Activated CD8-positive, alpha-beta memory T cell treated with anti-CD3 and anti-CD28 coated beads for 36 hours (primary cell): ENCODE data around the gene PAXX. TPM values are rescaled to one million over a fixed set of nuclear protein-coding genes. Genes with fewer than 3 reads are reported as not detected.

Experiments
- CTCF ChIA-PET: fragments of 350-600 bp; sonication (Branson Sonifier 250); formaldehyde crosslinking; loops from one replicate; lab custom pipeline; 2021; ENCODE audit warnings: antibody characterized with exemption; lab: Charles Lee
- POLR2A ChIA-PET: fragments of 350-600 bp; sonication (Branson Sonifier 250); formaldehyde crosslinking; loops from one replicate; lab custom pipeline; 2021; ENCODE audit warnings: antibody characterized with exemption; lab: Charles Lee
- total RNA-seq, 2 experiments: library from RNA; stranded (reverse); gene quantifications; one replicate each; pipeline ENCODE4 v1.2.3, GENCODE V29; 2021

Gene PAXX
- total RNA-seq, 2 experiments from 2014 or later: 66.9 to 74.6 TPM

DNA sequence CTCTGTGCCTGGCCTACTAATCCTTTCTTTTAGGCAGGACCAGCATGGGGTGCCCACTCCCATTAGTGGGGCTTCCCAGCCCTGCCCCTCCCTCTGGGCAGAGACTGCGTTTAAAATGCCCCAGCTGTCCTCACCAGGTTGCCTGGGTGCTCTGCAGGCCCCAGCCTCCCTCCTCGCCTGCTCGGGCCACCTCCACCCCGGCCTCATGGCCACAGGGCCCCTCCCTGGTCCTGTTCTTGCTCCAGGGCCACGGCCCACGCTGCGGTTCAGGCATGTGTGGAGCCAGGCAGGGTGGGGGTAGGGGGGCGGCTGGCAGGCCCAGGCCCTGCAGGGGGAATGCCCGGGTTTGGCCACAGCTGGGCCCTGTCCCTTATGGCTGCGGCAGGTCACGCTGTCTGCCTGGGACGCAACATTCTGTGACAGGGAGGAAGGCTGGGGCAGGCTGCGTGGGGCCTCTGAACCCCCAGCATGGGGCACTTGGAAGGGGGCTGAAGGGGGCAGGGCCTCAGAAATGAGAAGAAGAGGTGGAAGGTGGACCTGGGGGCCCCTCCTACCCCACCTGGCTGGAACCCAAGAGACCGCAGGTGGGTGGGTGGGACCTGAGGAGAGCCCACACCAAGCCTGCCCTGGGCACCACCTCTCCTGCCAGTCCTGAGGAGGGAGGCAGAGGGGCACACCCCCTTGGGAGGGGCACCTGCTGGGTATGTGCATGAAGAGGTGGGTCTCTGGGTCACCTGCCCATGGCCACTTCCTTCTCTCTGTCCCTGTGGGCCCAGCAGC is 40.5 kb upstream of the PAXX start, which contains the start of gene LCN12:
Gene LCN12, plus strand, starts transcription at position 733 of the 780 bp plus-strand sequence. CDS start 55 bp downstream, outside the sequence.
- ChIA-PET CTCF (interaction anchor here (0.6 to 0.9 kb wide), 2 partner anchors 79 to 364 kb away, joined by 3 to 4 read pairs; no protein-coding TSS in a partner anchor), POLR2A (no interaction called here)

DNA sequence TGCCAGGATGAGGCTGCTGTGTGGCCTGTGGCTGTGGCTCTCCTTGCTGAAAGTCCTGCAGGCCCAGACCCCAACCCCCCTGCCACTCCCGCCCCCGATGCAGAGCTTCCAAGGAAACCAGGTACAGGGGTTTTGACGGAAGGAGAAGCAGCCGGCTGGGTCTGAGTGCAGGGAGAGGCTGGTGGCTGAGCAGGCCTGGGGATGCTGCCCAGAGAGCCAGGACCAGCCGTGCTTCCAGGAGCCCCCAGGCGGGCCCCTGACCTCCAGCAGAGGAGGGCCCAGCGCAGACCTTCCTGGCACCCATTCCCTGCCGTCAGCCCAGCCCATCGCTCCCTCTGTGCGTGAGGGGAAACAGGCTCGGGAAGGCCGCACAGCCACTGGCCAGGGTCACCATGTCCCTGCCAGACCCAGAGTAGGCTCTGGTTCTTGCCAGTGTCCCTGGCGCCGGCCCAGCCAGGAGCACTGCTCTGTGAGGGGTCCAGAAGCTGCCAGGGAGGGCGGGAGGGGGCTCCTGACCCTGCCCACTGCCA is 39.8 kb upstream of the PAXX start:
- ChIA-PET CTCF (interaction anchor here (0.6 to 0.9 kb wide), 2 partner anchors 133 to 364 kb away, joined by 3 to 4 read pairs; no protein-coding TSS in a partner anchor), POLR2A (interaction anchor here (0.6 kb wide), 1 partner anchor 118 kb away, joined by 3 read pairs; the partner anchor contains the start of gene SAPCD2)

DNA sequence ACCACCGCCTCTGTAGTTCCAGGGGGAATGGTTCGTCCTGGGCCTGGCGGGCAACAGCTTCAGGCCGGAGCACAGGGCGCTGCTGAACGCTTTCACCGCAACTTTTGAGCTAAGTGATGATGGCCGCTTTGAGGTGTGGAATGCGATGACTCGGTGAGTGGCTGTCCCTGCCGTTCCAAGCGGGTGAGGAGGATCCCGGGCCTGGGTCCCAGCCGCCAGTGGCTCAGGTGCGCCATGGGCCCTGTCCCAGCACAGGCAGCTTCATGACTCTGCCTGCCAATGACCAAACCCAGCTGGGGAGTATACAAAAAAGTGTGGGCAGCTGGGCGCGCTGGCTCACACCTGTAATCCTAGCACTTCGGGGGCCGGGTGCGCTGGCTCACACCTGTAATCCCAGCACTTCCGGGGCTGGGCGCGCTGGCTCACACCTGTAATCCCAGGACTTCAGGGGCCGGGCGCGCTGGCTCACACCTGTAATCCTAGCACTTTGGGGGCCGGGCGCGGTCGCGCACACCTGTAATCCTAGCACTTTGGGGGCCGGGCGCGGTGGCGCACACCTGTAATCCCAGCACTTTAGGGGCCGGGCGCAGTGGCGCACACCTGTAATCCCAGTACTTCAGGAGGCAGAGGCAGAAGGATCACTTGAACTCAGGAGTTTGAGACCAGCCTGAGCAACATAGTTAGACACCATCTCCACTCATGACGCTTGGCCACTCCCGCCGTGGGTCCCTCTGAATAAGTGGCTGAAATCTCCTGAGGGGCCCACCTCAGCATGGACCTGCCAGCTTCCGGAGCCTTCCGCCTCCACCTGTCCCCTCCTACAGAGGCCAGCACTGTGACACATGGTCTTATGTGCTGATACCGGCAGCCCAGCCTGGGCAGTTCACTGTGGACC is 39.1 kb upstream of the PAXX start:
- POLR2A ChIA-PET: interaction anchor here (0.6 to 1.7 kb wide), 2 partner anchors 18 to 117 kb away, joined by 3 to 5 read pairs; partner anchors contain the start of gene SAPCD2
- CTCF ChIA-PET: interaction anchor here (0.9 kb wide), 1 partner anchor 132 kb away, joined by 4 read pairs; no protein-coding TSS in a partner anchor

DNA sequence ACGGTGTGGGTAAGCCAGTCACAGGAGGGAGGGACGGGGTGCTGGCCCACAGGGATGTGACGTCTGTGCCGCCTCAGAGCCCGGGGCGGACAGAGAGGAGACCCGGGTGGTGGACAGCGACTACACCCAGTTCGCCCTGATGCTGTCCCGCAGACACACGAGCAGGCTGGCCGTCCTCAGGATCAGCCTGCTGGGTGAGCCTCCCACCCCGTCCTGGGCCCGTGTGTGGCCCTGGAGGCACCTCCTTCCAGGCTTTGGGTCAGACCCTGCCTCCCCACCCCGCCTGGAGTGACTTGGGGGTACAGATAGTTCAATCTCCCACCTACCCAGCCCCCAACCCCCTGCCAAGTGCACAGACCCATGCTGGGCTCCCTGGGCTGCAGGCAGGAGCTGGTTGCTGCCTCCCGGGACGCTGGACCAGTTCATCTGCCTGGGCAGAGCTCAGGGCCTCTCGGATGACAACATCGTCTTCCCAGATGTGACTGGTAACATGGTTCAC is 38.4 kb upstream of the PAXX start:
- POLR2A ChIA-PET: interaction anchor here (1.7 kb wide), 1 partner anchor 17 kb away, joined by 5 read pairs; no protein-coding TSS in a partner anchor
- CTCF ChIA-PET: interaction anchor here (0.9 kb wide), 1 partner anchor 21 kb away, joined by 3 read pairs; no protein-coding TSS in a partner anchor

DNA sequence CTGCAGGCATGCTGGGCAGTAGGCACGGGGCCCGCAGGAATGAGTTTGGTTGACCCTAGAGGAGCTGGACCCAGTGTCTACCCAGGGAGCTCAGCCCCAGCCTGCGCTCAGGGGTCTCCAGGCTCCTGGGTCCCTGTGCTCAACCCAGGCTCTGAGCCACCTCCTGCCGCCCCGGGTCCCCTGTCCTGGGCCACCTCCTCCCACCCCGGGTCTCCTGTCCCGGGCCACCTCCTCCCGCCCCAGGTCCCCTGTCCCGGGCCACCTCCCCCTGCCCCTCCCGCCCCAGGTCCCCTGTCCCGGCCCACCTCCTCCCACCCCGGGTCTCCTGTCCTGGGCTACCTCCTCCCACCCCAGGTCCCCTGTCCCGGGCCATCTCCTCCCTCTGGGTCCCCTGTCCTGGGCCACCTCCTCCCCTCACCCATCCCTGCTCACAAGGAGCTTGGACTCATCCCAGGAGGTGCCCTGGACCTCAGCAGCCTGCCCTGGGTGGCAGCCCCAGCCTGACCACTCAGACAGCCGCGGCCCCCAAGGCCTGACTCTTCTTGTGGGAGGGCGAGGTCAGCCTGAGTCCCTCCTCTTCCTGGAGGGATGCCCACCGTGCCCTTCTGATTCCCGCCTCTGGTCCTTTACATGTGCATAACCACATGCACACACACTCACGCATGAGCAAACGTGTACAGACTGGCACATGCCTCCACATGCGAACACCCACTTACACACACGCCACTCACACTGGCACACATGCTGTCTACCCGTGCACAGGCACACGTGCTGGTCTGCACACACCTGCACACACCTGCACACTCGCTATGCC is 37.7 kb upstream of the PAXX start:
- ChIA-PET POLR2A (interaction anchor here (1.7 kb wide), 1 partner anchor 16 kb away, joined by 5 read pairs; no protein-coding TSS in a partner anchor), CTCF (interaction anchor here (0.9 to 1.2 kb wide), 3 partner anchors 21 to 81 kb away, joined by 3 to 4 read pairs (median 3); no protein-coding TSS in a partner anchor)

DNA sequence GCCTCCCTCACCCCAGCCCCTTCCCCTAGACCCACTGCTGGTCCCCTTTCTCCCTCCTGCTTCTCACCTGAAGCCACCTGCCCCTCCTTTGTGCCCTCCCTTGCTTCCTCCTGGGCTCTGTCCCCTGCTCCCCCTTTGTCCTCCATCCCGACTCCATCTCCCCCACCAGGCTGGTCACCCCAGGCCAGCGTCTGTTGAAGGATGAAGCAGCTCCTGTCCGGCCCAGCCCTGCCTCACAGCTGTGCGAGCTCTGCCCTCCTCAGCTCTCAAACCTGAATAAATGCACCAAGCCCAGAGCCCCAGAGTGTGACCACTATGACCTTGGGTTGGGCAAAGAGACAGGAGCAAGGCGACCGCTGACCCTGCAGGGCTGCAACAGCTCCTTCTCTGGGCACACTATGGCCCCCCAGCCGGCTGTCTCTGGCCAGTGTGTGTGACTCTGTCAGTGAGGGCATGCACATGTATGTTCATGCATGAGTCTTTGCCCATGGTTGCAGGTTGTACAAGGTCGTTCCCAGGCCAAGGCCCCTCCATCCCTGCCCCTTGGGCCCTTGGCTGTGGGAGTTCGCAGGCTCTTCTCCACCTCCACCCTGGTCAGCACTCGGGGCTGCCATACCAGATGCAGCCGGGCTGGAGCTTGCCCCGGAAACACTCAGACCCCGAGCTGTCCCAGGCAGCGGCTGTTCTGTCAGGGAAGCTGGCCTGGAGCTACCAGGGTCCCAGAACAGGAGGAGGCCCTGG is 36.9 kb upstream of the PAXX start:
- CTCF ChIA-PET: interaction anchor here (1.0 to 1.2 kb wide), 2 partner anchors 74 to 80 kb away, joined by 3 to 4 read pairs; no protein-coding TSS in a partner anchor
- POLR2A ChIA-PET: interaction anchor here (0.7 kb wide), 1 partner anchor 39 kb away, joined by 4 read pairs; no protein-coding TSS in a partner anchor

DNA sequence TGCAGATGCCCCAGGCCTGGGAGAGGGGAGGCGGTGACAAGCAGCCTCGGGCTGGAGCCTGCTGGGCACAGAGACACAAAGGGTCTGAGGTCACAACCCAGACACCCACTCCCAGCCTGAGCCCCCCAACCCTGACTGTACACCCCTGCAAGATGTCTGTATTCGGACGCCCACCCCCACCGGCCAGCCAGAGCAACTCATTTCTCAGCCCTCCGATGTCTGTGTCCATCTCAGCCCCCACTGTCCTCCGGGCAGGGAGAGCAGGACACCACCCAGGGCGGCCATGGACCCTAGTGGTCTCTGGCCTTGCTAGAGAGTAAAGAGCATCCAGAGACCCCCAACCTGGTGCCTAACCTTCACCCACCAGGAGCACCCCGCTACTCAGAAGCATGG is 36.3 kb upstream of the PAXX start:
- ChIA-PET CTCF (no interaction called here), POLR2A (interaction anchor here (0.7 kb wide), 1 partner anchor 38 kb away, joined by 4 read pairs; no protein-coding TSS in a partner anchor)

DNA sequence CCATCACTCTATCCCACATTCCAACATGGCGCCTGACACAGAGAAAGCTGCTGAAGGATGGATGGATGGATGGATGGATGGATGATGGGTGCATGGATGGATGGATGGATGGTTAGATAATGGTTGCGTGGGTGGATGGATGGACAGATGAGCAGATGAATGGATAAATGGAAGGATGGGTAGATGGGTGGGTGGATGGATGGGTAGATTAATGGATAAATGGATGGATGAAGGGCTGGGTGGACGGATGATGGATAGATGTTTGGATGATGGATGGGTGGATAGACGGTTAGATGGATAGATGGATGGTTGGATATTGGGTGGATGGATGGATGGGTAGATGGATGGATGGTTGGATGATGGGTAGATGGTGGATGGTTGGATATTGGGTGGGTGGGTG is 35.6 kb upstream of the PAXX start:
- POLR2A ChIA-PET: no interaction called here
- CTCF ChIA-PET: no interaction called here

DNA sequence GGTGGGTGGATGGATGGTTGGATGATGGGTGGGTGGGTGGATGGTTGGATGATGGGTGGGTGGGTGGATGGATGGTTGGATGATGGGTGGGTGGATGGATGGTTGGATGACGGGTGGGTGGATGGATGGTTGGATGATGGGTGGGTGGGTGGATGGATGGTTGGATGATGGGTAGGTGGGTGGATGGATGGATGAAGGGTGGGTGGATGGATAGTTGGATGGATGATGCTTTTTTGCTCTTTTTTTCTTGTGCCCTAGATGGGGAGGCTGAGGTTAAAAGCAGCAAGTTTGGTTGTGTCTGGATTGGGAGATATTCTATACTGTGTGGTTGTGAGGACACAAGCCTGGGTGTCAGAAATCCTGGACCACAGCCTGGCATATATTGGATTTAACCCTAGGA is 34.8 kb upstream of the PAXX start:
- POLR2A ChIA-PET: no interaction called here
- CTCF ChIA-PET: no interaction called here

DNA sequence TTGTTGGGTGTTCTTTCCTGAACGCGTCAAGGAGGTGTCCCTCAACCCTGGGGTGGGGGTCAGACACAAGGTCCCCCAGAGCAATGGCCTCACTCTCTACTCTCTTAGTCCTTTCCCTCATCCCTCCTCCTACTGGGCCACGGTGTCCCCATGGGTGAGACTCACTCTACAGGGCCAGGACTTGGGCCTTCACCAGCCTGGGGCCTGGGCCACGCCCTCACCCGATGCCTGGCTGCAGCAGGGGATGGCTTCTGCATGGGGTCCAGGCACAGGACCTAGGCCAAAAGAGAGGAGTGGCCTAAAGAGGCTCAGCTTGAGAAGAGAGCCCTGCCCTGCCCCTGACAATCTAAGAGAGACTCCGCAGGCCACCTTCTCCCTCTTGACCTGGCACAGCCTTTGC is 34.3 kb upstream of the PAXX start:
- CTCF ChIA-PET: interaction anchor here (1.7 kb wide), 1 partner anchor 74 kb away, joined by 5 read pairs; the partner anchor contains the start of gene FUT7
- POLR2A ChIA-PET: no interaction called here

DNA sequence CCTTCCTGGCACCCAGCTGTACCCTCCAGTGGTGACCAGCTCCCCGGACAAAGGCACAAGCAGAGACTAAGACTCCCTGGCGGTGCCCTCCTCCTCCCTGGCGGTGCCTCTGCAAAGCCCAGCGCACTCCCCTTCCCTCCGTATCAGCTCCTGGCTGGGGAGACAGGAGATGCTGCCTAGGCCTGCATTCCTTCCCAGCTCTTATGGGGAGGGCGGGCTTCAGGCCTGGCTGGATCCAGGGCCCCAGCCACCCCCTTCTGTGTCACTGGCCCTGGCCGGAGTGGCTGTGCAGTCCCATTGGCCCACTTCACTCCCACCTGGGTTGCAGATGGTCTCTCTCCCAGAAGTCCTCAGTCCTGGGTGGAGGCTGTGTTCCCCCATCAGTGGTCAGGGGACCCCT is 33.7 kb upstream of the PAXX start:
- ChIA-PET CTCF (interaction anchor here (1.7 kb wide), 1 partner anchor 73 kb away, joined by 5 read pairs; the partner anchor contains the start of gene FUT7), POLR2A (no interaction called here)

DNA sequence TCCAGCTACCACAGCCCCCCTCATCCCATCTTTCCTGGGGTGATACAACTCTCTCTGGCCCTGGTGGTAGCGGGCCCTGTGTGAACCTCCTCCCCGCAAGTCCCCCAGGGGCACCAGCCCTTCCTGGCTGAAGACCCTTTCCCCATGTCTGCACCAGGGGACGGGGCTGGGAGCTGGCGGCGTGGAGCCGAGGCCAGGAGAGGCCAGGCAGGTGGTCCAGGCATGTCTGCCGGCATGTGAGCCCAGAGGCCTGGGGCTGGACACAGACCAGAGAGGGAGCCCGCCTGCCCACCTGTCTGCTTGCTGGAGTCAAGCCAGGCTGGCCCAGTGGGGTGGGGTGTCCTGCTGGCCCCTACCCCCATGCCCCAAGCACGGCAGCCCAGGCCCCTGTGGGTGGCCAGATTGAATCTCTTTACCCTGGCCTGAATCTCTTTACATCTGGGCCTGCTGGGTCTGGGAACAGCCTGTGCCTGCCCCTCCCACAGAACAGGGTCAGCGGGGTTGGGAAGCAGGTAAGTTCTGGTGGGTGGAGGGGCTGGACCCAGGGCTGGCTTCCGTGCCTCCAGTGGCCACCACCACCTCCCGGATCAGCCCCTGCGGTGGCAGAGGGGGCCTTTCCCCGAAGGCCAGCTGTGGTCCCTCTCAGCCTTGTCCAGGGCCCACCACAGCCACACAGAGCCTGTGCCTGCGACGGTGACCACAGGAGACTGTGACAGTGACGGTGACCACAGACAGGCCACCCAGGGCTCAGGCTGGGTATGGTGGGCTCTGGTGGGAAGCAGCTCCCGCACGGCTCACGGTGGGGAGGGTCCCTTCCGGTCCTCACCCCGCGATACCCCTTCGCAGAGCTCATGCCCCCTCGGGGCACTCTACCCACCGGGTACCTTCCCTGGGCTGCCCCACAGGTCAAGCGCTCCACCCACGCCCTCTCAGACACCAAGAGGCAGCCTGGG is 33.0 kb upstream of the PAXX start:
- ChIA-PET POLR2A (no interaction called here), CTCF (interaction anchor here (0.7 to 1.7 kb wide), 4 partner anchors 17 to 117 kb away, joined by 3 to 5 read pairs (median 4); partner anchors contain the start of gene FUT7)

DNA sequence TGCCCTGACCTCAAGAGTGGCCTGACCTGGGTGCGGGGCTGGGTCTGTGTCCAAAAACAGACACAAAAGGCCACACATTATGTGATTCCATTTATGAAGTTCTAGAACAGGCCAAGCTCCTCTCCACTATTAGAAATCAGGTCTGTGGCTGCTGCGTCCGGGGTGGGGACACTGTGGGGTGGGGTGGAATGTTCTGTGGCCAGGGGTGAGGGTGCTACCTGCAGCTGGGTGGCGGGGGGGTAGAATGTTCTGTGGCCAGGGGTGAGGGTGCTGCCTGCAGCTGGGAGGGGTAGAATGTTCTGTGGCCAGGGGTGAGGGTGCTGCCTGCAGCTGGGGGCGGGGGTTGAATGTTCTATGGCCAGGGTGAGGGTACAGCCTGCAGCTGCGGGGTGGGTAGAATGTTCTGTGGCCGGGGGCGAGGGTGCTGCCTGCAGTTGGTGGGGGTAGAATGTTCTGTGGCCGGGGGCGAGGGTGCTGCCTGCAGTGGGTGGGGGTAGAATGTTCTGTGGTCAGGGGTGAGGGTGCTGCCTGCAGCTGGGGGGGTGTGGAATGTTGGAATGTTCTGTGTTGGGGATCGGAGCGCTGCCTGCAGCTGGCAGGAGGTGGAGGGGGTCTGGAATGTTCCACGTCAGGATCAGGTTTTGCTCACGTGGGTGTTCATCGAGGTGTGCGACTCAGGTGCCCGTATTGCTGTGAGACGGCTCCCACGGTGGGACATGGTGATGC is 31.8 kb upstream of the PAXX start:
- CTCF ChIA-PET: interaction anchor here (0.7 to 1.3 kb wide), 3 partner anchors 16 to 75 kb away, joined by 3 to 4 read pairs (median 4); no protein-coding TSS in a partner anchor
- POLR2A ChIA-PET: interaction anchor here (0.5 to 0.9 kb wide), 2 partner anchors 21 to 84 kb away, joined by 3 read pairs; no protein-coding TSS in a partner anchor

DNA sequence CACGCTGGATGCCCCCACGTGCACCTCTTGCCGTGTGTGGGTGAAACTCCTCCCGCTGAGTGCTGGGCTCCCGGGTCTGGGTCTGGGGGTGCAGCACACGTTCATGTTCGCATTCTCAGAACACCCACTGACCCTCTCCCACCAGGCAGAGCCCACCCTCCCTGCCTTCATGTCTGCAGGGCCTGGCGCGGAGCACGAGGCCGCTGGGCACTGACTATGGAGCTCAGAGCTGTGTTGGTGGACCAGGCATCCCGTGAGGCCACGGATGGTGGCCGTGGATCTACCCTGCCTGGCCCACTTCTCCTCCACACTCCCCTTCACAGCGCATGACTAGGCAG is 31.3 kb upstream of the PAXX start:
- POLR2A ChIA-PET: interaction anchor here (0.9 kb wide), 1 partner anchor 22 kb away, joined by 3 read pairs; no protein-coding TSS in a partner anchor
- CTCF ChIA-PET: interaction anchor here (0.7 to 1.3 kb wide), 2 partner anchors 13 to 17 kb away, joined by 3 read pairs; no protein-coding TSS in a partner anchor
